HEK293 (cell line): ENCODE measurements around the gene ADAM19.

ENCODE experiments used
- CTCF ChIA-PET: fragments of 350-600 bp; formaldehyde crosslinking; extraction: SDS; loops from one replicate; lab custom pipeline; 2021; ENCODE audit warnings: antibody characterized with exemption; lab: Yijun Ruan, JAX
- POLR2A ChIA-PET: fragments of 300-600 bp; formaldehyde crosslinking; extraction: SDS; loops from one replicate; lab custom pipeline; 2020; ENCODE audit warnings: antibody characterized with exemption, inconsistent platforms; lab: Yijun Ruan, JAX
- H3K27ac ChIP-seq: fragments of 200-500 bp; sonication (Bioruptor generic); 2 replicates; pipeline ENCODE4 v1.5.1; 2014; ENCODE audit warnings: low read depth, low read length, control low read depth, inconsistent platforms; ENCODE audit errors: extremely low read depth
- H3K36me3 ChIP-seq, 2 experiments: fragments of 200-500 bp in 1 of 2; sonication (Bioruptor generic) in 1 of 2; 1 replicate in 1 of 2; 2 replicates in 1 of 2; pipeline ENCODE4 v1.5.1; 2014 to 2017; ENCODE audit warnings: inconsistent platforms in 2 of 2, low read length in 2 of 2; ENCODE audit not compliant: control insufficient read depth in 2 of 2, insufficient read depth in 1 of 2
- H3K4me1 ChIP-seq: fragments of 200-500 bp; sonication (Bioruptor generic); 2 replicates; pipeline ENCODE4 v1.5.1; 2014; ENCODE audit warnings: mild to moderate bottlenecking, low read length, inconsistent platforms; ENCODE audit not compliant: control insufficient read depth, insufficient read depth
- H3K4me3 ChIP-seq: 2 replicates; pipeline ENCODE4 v1.5.1; 2011; ENCODE audit warnings: low read depth, mild to moderate bottlenecking, control low read depth, low read length, moderate library complexity
- H3K9me3 ChIP-seq: fragments of 200-500 bp; sonication (Bioruptor generic); 2 replicates; pipeline ENCODE4 v1.5.1; 2014; ENCODE audit warnings: low read depth, low read length, inconsistent platforms; ENCODE audit not compliant: control insufficient read depth, insufficient read depth
- GLIS2 ChIP-seq: fragments of 450-650 bp; formaldehyde crosslinking; IDR thresholded peaks from 2 replicates; pipeline ENCODE4 v1.5.1; 2016; ENCODE audit warnings: missing biosample characterization, missing genetic modification characterization
- MYNN ChIP-seq: fragments of 450-650 bp; formaldehyde crosslinking; IDR thresholded peaks from 2 replicates; pipeline ENCODE4 v1.5.1; 2016; ENCODE audit warnings: missing biosample characterization, missing genetic modification characterization, borderline replicate concordance
- PATZ1 ChIP-seq: fragments of 450-650 bp; formaldehyde crosslinking; IDR thresholded peaks from 2 replicates; pipeline ENCODE4 v1.5.1; 2016; ENCODE audit warnings: missing biosample characterization, missing genetic modification characterization
- RBAK ChIP-seq: fragments of 450-650 bp; formaldehyde crosslinking; IDR thresholded peaks from 2 replicates; pipeline ENCODE4 v1.5.1; 2016; ENCODE audit warnings: missing biosample characterization, missing genetic modification characterization
- SCRT2 ChIP-seq: fragments of 450-650 bp; formaldehyde crosslinking; IDR thresholded peaks from 2 replicates; pipeline ENCODE4 v1.5.1; 2016; ENCODE audit warnings: missing biosample characterization, missing genetic modification characterization
- SP2 ChIP-seq: fragments of 450-650 bp; formaldehyde crosslinking; IDR thresholded peaks from 2 replicates; pipeline ENCODE4 v1.5.1; 2016; ENCODE audit warnings: missing biosample characterization, missing genetic modification characterization
- ZBTB1 ChIP-seq: fragments of 450-650 bp; formaldehyde crosslinking; IDR thresholded peaks from 2 replicates; pipeline ENCODE4 v1.5.1; 2016; ENCODE audit warnings: missing biosample characterization, missing genetic modification characterization
- ZBTB8A ChIP-seq: fragments of 450-650 bp; formaldehyde crosslinking; IDR thresholded peaks from 2 replicates; pipeline ENCODE4 v1.5.1; 2016; ENCODE audit warnings: missing biosample characterization, missing genetic modification characterization
- ZFHX2 ChIP-seq: fragments of 450-650 bp; formaldehyde crosslinking; conservative IDR thresholded peaks from 2 replicates; pipeline ENCODE4 v1.5.1; 2016; ENCODE audit warnings: missing biosample characterization, missing genetic modification characterization
- ZFP3 ChIP-seq: fragments of 450-650 bp; formaldehyde crosslinking; IDR thresholded peaks from 2 replicates; pipeline ENCODE4 v1.5.1; 2016; ENCODE audit warnings: low read depth, missing biosample characterization, missing genetic modification characterization
- ZNF121 ChIP-seq: fragments of 450-650 bp; formaldehyde crosslinking; IDR thresholded peaks from 2 replicates; pipeline ENCODE4 v1.5.1; 2016; ENCODE audit warnings: missing biosample characterization, missing genetic modification characterization
- ZNF266 ChIP-seq: fragments of 450-650 bp; formaldehyde crosslinking; IDR thresholded peaks from 2 replicates; pipeline ENCODE4 v1.5.1; 2016; ENCODE audit warnings: missing biosample characterization, missing genetic modification characterization, low read depth
- ZNF341 ChIP-seq: fragments of 450-650 bp; formaldehyde crosslinking; IDR thresholded peaks from 2 replicates; pipeline ENCODE4; 2016; ENCODE audit warnings: low read depth, missing biosample characterization, missing genetic modification characterization
- ZNF48 ChIP-seq: fragments of 450-650 bp; formaldehyde crosslinking; IDR thresholded peaks from 2 replicates; pipeline ENCODE4 v1.5.1; 2016; ENCODE audit warnings: missing biosample characterization, missing genetic modification characterization
- ZNF513 ChIP-seq: fragments of 450-650 bp; IDR thresholded peaks from 2 replicates; pipeline ENCODE4 v1.5.1; 2018; ENCODE audit warnings: missing biosample characterization, missing genetic modification characterization
- ZNF600 ChIP-seq: fragments of 450-650 bp; formaldehyde crosslinking; IDR thresholded peaks from 2 replicates; pipeline ENCODE4 v1.5.1; 2016; ENCODE audit warnings: missing biosample characterization, missing genetic modification characterization
- ZNF670 ChIP-seq: fragments of 450-650 bp; formaldehyde crosslinking; IDR thresholded peaks from 2 replicates; pipeline ENCODE4 v1.5.1; 2016; ENCODE audit warnings: missing biosample characterization, missing genetic modification characterization, low read depth
- ZNF677 ChIP-seq: fragments of 450-650 bp; IDR thresholded peaks from 2 replicates; pipeline ENCODE4 v1.5.0; 2018; ENCODE audit warnings: missing biosample characterization, mild to moderate bottlenecking, missing genetic modification characterization, moderate library complexity
- ZNF777 ChIP-seq: fragments of 450-650 bp; formaldehyde crosslinking; IDR thresholded peaks from 2 replicates; pipeline ENCODE4 v1.5.1; 2017; ENCODE audit warnings: missing biosample characterization, missing genetic modification characterization, borderline replicate concordance

ADAM19 gene

GRCh38 chr5:157463621-157464518, 111.7 kb downstream of the ADAM19 start:
- no peak for TF ChIP-seq ZNF266 (tag by site-specific recombination)
- no peak for TF ChIP-seq ZFP3
- Histone ChIP-seq H3K9me3 (no peaks in the 10 kb centered on the region), H3K27ac (no peak overlapping the region), H3K4me3 (no peak overlapping the region), H3K4me1 (no peaks in the 10 kb centered on the region; the same call in 1 of the 2 replicates), H3K36me3 (no peaks in the 10 kb centered on the region)
- CTCF ChIA-PET = interaction anchor here (1.0 to 3.3 kb wide), 2 partner anchors 8 to 32 kb away, joined by 6 to 20 read pairs; no protein-coding TSS in a partner anchor
- POLR2A ChIA-PET = no interaction called here

GRCh38 chr5:157463081-157463480, 112.5 kb downstream of the ADAM19 start:
- no peak overlapping the region for H3K27ac ChIP-seq
- H3K4me1 ChIP-seq = no peaks in the 10 kb centered on the region; the same call in 1 of the 2 replicates
- no peak overlapping the region for H3K4me3 ChIP-seq
- no peaks in the 10 kb centered on the region for H3K9me3 ChIP-seq
- ChIA-PET CTCF (interaction anchor here (0.6 to 3.3 kb wide), 2 partner anchors 8 to 136 kb away, joined by 3 to 20 read pairs; no protein-coding TSS in a partner anchor), POLR2A (no interaction called here)
- no peaks in the 10 kb centered on the region for H3K36me3 ChIP-seq
- no peak for TF ChIP-seq RBAK (tag by site-specific recombination)
- no peak for TF ChIP-seq ZNF513 (tag by site-specific recombination)

GRCh38 chr5:157460921-157461792, 114.4 kb downstream of the ADAM19 start:
- no peak for TF ChIP-seq GLIS2 (tag by site-specific recombination)
- TF ChIP-seq SCRT2 (tag by site-specific recombination) = no peak
- no peak for TF ChIP-seq ZNF677 (tag by site-specific recombination)
- TF ChIP-seq ZNF670 (tag by site-specific recombination) = no peak
- TF ChIP-seq ZNF48 (tag by site-specific recombination) = no peak
- no peak for TF ChIP-seq ZBTB1 (tag by site-specific recombination)
- no peak overlapping the region for H3K4me3 ChIP-seq
- no peak overlapping the region for H3K27ac ChIP-seq
- no peaks in the 10 kb centered on the region for H3K9me3 ChIP-seq
- no peaks in the 10 kb centered on the region; the same call in 1 of the 2 replicates for H3K4me1 ChIP-seq
- POLR2A ChIA-PET = no interaction called here
- H3K36me3 ChIP-seq = no peaks in the 10 kb centered on the region
- CTCF ChIA-PET = interaction anchor here (1.4 to 3.3 kb wide), 3 partner anchors 10 to 133 kb away, joined by 4 to 20 read pairs (median 6); no protein-coding TSS in a partner anchor

GRCh38 chr5:157459715-157460599, 115.6 kb downstream of the ADAM19 start, which contains the start of gene NIPAL4:
NIPAL4 (plus strand) TSS chr5:157460213; CDS start chr5:157460321, 108 bp downstream.
- CTCF ChIA-PET = interaction anchor here (0.7 to 2.2 kb wide), 7 partner anchors 12 to 461 kb away, joined by 3 to 12 read pairs (median 4); no protein-coding TSS in a partner anchor
- Histone ChIP-seq H3K4me1 (no peaks in the 10 kb centered on the region; the same call in 1 of the 2 replicates), H3K9me3 (no peaks in the 10 kb centered on the region), H3K27ac (no peak within 1 kb of the TSS), H3K4me3 (peak within 1 kb of the TSS; percentile 29), H3K36me3 (no peaks in the 10 kb centered on the region)
- POLR2A ChIA-PET = no interaction called here
- TF ChIP-seq SP2 (peak; percentile 39), ZBTB8A (tag by site-specific recombination) (peak; percentile 69), ZNF121 (tag by site-specific recombination) (no peak), ZNF600 (tag by site-specific recombination) (0 out of 2 replicates have a peak, but pooled peaks have one; percentile 21), ZNF341 (tag by site-specific recombination) (peak; percentile 23; the same call in 1 of the 2 replicates), PATZ1 (tag by site-specific recombination) (0 out of 2 replicates have a peak, but pooled peaks have one; percentile 57), MYNN (tag by site-specific recombination) (no peak), ZNF777 (tag by site-specific recombination) (peak; percentile 59; the same call in 1 of the 2 replicates), ZFHX2 (tag by site-specific recombination) (peak; percentile 27; the same call in 1 of the 2 replicates), GLIS2 (tag by site-specific recombination) (peak; percentile 89)
